Fibroblast of lung (primary cell): Measurements from ENCODE around the gene CREB5. TPM values are rescaled to one million over a fixed set of nuclear protein-coding genes. Genes with fewer than 3 reads are reported as not detected.

ENCODE experiments used
- DNase-seq, 2 donors: peaks; one replicate each; pipeline versions ENCODE4 v3.0.0 to v3.0.0-alpha.2; 2010; ENCODE audit warnings: low read depth in 2 of 2
- H2AFZ ChIP-seq: 2 replicates; pipeline ENCODE4 v1.5.1; 2012; ENCODE audit warnings: low read length, control low read depth, inconsistent platforms
- H3K27ac ChIP-seq: 2 replicates; pipeline ENCODE4 v1.5.1; 2011; ENCODE audit warnings: low read length, control low read depth; ENCODE audit not compliant: insufficient read depth
- H3K27me3 ChIP-seq: 2 replicates; pipeline ENCODE4 v1.5.1; 2011; ENCODE audit warnings: mild to moderate bottlenecking, low read length; ENCODE audit not compliant: control insufficient read depth, insufficient read depth
- H3K36me3 ChIP-seq: 2 replicates; pipeline ENCODE4 v1.5.1; 2011; ENCODE audit warnings: low read length; ENCODE audit not compliant: control insufficient read depth, insufficient read depth
- H3K4me1 ChIP-seq: 2 replicates; pipeline ENCODE4 v1.5.1; 2011; ENCODE audit warnings: low read length; ENCODE audit not compliant: control insufficient read depth, insufficient read depth; ENCODE audit errors: extremely low read depth
- H3K4me2 ChIP-seq: 2 replicates; pipeline ENCODE4 v1.5.1; 2011; ENCODE audit warnings: low read length, control low read depth; ENCODE audit not compliant: insufficient read depth; ENCODE audit errors: extremely low read depth
- H3K4me3 ChIP-seq, 4 experiments: fragments of 200-600 bp in 1 of 4; sonication (generic) in 1 of 4; replicated peaks in 1 of 4; 2 replicates each; pipeline ENCODE4 v1.5.1; 2011 to 2016; ENCODE audit warnings: low read length in 4 of 4, low read depth in 3 of 4, mild to moderate bottlenecking in 3 of 4, control low read depth in 2 of 4, inconsistent platforms in 1 of 4, mixed read lengths in 1 of 4; ENCODE audit not compliant: insufficient read depth in 1 of 4; ENCODE audit errors: control extremely low read depth in 1 of 4
- H3K79me2 ChIP-seq: 2 replicates; pipeline ENCODE4 v1.5.1; 2012; ENCODE audit warnings: mild to moderate bottlenecking, low read length, inconsistent platforms; ENCODE audit not compliant: control insufficient read depth, insufficient read depth
- H3K9ac ChIP-seq: 2 replicates; pipeline ENCODE4 v1.5.1; 2011; ENCODE audit warnings: mild to moderate bottlenecking, low read length, control low read depth; ENCODE audit not compliant: insufficient read depth
- H3K9me3 ChIP-seq: 2 replicates; pipeline ENCODE4 v1.5.1; 2012; ENCODE audit warnings: low read depth, low read length; ENCODE audit not compliant: control insufficient read depth, insufficient read depth
- H4K20me1 ChIP-seq: 2 replicates; pipeline ENCODE4 v1.5.1; 2011; ENCODE audit warnings: low read length; ENCODE audit not compliant: control insufficient read depth, insufficient read depth; ENCODE audit errors: extremely low read depth
- EZH2 ChIP-seq: IDR thresholded peaks from 2 replicates; pipeline ENCODE4 v1.5.1; 2012; ENCODE audit warnings: low read length, control low read depth, mild to moderate bottlenecking; ENCODE audit errors: missing control alignments
- polyA plus RNA-seq, 2 donors: library from polyadenylated mRNA; depleted of rRNA in 1 of 2; stranded (reverse) in 1 of 2; unstranded in 1 of 2; fragments of >200 nt; gene quantifications; 2 replicates each; pipeline ENCODE4 v1.2.1, GENCODE V29; 2011 to 2012; ENCODE audit warnings: missing spikeins in 1 of 2
- total RNA-seq: library from RNA; depleted of rRNA; stranded (reverse); fragments of >200 nt; gene quantifications from 2 replicates; pipeline ENCODE4 v1.2.1, GENCODE V29; 2014
- TF ChIP-seq, protein P1 (sequence below), 2 donors: IDR thresholded peaks in 1 of 2; conservative IDR thresholded peaks in 1 of 2; 1 replicate in 1 of 2; 2 replicates in 1 of 2; pipeline ENCODE4 v1.5.1; 2011 to 2012; ENCODE audit warnings: low read length in 2 of 2, control low read depth in 1 of 2, inconsistent platforms in 1 of 2, low read depth in 1 of 2, mild to moderate bottlenecking in 1 of 2

CREB5 gene
- total and polyA plus RNA-seq, 2 donors (not counting 1 experiment from before 2014, with no cell fraction given), result 8.2 to 28.4 TPM

DNA sequence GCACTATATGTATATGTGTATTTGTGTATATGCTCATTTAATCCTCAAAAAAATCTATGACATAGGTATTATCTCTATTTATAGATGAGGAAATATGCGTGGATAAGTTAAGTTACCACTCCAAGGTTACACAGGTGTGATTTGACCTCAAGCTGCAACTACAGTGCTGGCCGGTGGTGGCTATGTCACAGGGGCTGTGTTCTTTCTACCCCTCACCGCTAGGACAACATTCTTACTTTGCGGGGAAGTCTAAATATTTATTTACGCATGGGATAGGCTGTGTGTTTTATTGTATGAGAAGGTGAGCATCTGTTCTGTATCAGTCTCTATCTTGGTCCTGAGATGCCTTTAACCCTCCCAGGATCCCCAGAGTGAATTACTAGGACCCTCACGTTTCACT is 60.0 kb downstream of the CREB5 start:
- H3K4me1 ChIP-seq, result no peaks in the 10 kb centered on the region
- H3K27me3 ChIP-seq, result no peaks in the 10 kb centered on the region
- no peaks in the 10 kb centered on the region for H4K20me1 ChIP-seq
- H3K9me3 ChIP-seq, result no peaks in the 10 kb centered on the region
- no peak overlapping the region for H3K4me2 ChIP-seq
- TF ChIP-seq, protein P1, sequence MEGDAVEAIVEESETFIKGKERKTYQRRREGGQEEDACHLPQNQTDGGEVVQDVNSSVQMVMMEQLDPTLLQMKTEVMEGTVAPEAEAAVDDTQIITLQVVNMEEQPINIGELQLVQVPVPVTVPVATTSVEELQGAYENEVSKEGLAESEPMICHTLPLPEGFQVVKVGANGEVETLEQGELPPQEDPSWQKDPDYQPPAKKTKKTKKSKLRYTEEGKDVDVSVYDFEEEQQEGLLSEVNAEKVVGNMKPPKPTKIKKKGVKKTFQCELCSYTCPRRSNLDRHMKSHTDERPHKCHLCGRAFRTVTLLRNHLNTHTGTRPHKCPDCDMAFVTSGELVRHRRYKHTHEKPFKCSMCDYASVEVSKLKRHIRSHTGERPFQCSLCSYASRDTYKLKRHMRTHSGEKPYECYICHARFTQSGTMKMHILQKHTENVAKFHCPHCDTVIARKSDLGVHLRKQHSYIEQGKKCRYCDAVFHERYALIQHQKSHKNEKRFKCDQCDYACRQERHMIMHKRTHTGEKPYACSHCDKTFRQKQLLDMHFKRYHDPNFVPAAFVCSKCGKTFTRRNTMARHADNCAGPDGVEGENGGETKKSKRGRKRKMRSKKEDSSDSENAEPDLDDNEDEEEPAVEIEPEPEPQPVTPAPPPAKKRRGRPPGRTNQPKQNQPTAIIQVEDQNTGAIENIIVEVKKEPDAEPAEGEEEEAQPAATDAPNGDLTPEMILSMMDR (conservative IDR thresholded peaks at IDR 0.05 in 1 of 2, IDR thresholded peaks at IDR 0.05 in 1 of 2; ENCODE audit: low read depth in 1 of 2, low read length in 2 of 2), result no peak
- no peak for TF ChIP-seq EZH2
- H3K9ac ChIP-seq, result no peak overlapping the region
- no peak overlapping the region for H3K4me3 ChIP-seq
- no peak overlapping the region for H2AFZ ChIP-seq
- H3K27ac ChIP-seq, result no peak overlapping the region
- no peaks in the 10 kb centered on the region for H3K36me3 ChIP-seq
- no peaks in the 10 kb centered on the region for H3K79me2 ChIP-seq
- DNase-seq, result no peak

DNA sequence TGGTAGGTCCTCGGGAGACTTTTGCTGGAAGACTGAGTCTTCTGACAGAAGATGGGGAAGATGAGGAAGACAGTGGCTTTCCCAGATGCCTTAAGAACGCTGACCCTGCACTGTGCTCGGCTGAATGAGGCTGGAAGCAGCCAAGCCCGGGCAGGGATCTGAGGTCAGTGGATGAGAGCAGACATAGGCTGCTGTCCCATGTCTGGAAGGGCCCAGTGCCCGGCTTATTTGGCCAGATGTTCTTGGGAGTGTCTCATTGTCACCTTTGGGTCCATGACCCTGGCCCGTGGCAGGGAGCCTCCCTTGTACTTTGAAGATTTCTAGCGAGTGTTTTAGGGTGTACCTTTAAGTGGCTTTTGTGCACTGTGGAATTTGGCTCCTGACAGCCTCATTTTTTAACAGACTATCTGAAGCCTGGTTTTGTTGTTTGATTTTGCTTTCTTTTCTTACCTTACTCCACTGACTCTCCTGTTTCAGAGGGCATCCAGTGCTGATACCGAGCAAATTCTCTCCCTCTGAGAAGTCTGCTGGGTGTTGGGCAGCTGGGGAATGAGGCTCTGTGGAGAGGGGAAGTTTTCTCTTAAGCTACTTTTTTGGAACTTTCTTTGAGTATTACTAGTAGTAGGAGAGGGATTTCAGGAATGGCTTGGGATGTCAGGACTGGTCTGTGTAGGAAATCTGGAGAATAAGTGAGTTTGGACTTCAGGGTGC is 61.4 kb downstream of the CREB5 start:
- Histone ChIP-seq H3K9ac (no peak overlapping the region), H3K79me2 (no peaks in the 10 kb centered on the region), H2AFZ (no peak overlapping the region), H3K36me3 (no peaks in the 10 kb centered on the region), H3K27me3 (no peaks in the 10 kb centered on the region), H3K27ac (no peak overlapping the region), H3K4me2 (no peak overlapping the region), H4K20me1 (no peaks in the 10 kb centered on the region), H3K4me1 (no peaks in the 10 kb centered on the region), H3K9me3 (no peaks in the 10 kb centered on the region), H3K4me3 (no peak overlapping the region)
- no peak for TF ChIP-seq EZH2
- TF ChIP-seq, protein P1 (conservative IDR thresholded peaks at IDR 0.05 in 1 of 2, IDR thresholded peaks at IDR 0.05 in 1 of 2; ENCODE audit: low read depth in 1 of 2, low read length in 2 of 2), result no peak
- DNase-seq, result no peak

DNA sequence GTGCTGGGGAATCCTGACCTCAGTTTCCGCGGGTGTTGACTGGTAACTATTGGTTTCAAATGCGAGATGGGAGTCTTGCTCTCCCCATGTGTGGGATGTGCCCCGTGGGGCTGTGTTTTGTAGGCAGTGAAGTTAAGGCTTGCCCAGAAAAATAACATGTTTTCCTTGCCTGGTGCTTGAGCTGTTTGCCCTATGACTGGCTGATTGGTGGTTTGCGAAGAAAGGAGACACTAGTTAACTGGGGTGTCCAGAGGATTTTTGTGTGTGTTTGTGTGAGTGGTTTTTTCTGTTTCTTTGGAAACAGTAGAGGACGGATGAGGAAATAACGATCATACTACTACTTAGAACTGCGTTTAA is 61.9 kb downstream of the CREB5 start:
- Histone ChIP-seq H3K4me1 (no peaks in the 10 kb centered on the region), H3K4me3 (no peak overlapping the region)

More for the DNA sequence above, 61.9 kb downstream of the CREB5 start:
- Histone ChIP-seq H3K27ac (no peak overlapping the region), H3K79me2 (no peaks in the 10 kb centered on the region), H3K36me3 (no peaks in the 10 kb centered on the region), H2AFZ (no peak overlapping the region), H3K27me3 (no peaks in the 10 kb centered on the region), H3K9me3 (no peaks in the 10 kb centered on the region), H3K4me2 (no peak overlapping the region), H3K9ac (no peak overlapping the region), H4K20me1 (no peaks in the 10 kb centered on the region)
- TF ChIP-seq EZH2, result no peak
- TF ChIP-seq, protein P1 (conservative IDR thresholded peaks at IDR 0.05 in 1 of 2, IDR thresholded peaks at IDR 0.05 in 1 of 2; ENCODE audit: low read depth in 1 of 2, low read length in 2 of 2), result no peak
- DNase-seq, result no peak
